ENCODE measurements around the gene MCF2L2.

The MCF2L2 gene

DNA sequence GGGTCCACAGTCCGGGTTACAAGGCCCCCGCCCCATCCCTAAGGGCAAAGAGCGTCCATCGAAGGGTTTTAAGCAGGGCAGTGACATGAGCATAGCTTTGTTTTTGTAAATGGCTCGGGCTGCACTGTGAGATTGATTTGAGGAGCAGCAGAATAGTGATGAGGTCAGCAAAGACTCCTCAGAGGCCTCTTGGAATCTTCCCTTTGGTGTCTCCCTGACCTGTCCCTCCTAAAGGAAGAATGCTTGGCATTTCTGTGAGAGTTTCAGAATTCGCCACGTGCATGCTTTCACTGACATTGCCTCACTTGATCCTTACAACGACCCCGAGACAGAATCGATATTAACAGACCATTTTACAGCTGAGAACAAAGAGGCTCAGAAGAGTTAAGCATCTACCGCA is 286.2 kb downstream of the MCF2L2 start:
- H3K9me3 ChIP-seq (replicated peaks in 1 of 11), result peaks cover 8 to 28% (median 10%) of the 10 kb centered on the region in 11 experiments; a peak in 18 of 22 replicates
- H3K9ac ChIP-seq, result no peak overlapping the region

DNA sequence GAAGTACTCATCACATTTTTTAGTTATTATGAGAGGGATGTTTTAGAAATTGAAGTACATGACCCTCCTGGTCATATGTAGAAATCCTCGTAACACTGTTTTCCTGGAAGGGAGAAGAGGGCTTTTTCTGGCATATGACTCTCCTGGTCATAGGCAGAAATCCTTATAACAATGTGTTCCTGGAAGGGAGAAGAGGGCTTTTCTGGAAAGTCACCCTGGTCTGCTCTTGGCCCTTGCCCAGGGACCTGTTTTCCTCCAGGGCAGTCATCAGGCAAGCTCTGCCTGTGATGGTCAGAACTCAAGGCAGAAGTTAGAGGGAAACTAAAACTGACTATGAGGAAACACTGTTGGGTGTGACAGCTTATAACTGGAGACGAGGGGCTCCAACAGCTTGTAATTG is 293.6 kb downstream of the MCF2L2 start:
- no peak overlapping the region for H3K4me2 ChIP-seq
- no peaks in the 10 kb centered on the region for H4K20me1 ChIP-seq
- no peak overlapping the region for H3K27ac ChIP-seq
- no peak overlapping the region for H3K9ac ChIP-seq
- no peaks in the 10 kb centered on the region for H3K27me3 ChIP-seq
- H3K4me3 ChIP-seq, result no peak overlapping the region
- TF ChIP-seq Cebpa-rat (IDR thresholded peaks at IDR 0.05), result no peak
- H3K36me3 ChIP-seq, result no peaks in the 10 kb centered on the region
- peaks cover 0 to 4% (median 0%) of the 10 kb centered on the region in 10 experiments; a peak in 1 of 20 replicates for H3K4me1 ChIP-seq
- H3K9me3 ChIP-seq (replicated peaks in 1 of 11), result peaks cover 10 to 33% (median 19%) of the 10 kb centered on the region in 11 experiments; a peak in 20 of 22 replicates

More for the DNA sequence above, 286.2 kb downstream of the MCF2L2 start:
- Histone ChIP-seq H3K27ac (no peak overlapping the region), H3K4me2 (no peak overlapping the region), H3K4me1 (peaks cover 0 to 8% (median 0%) of the 10 kb centered on the region in 10 experiments; a peak in 1 of 20 replicates), H3K36me3 (no peaks in the 10 kb centered on the region), H4K20me1 (no peaks in the 10 kb centered on the region), H3K4me3 (no peak overlapping the region), H3K27me3 (no peaks in the 10 kb centered on the region)
- no peak for TF ChIP-seq Cebpa-rat (IDR thresholded peaks at IDR 0.05)

DNA sequence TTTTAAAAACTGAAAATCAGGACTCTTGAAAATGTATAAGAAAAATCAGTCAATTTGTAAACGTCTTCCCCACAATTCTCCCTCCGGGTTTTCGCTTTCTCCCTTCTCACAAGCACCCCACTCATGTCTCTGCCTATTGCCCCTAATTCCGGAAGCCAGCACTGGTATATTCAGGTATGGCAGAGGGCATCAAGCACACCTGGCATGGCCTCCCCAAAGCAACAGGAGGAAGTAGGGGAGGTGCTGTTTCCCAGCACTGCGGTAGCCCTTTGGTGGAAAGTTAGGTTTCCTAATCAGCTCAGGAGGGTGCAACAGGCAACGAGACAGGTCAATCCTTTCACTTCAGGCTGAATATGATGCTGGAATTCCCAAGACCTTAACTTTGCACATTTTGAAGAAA is 296.0 kb downstream of the MCF2L2 start:
- 0 out of 22 replicates have a peak, but pooled peaks cover 0 to 5% (median 0%) of the 10 kb centered on the region in 11 experiments for H3K36me3 ChIP-seq
- H3K9me3 ChIP-seq (replicated peaks in 1 of 11), result peaks cover 15 to 27% (median 21%) of the 10 kb centered on the region in 11 experiments; a peak in 21 of 22 replicates
- no peak overlapping the region for H3K27ac ChIP-seq
- H4K20me1 ChIP-seq, result no peaks in the 10 kb centered on the region
- H3K27me3 ChIP-seq, result no peaks in the 10 kb centered on the region
- H3K4me1 ChIP-seq, result peaks cover 0 to 17% (median 0%) of the 10 kb centered on the region in 10 experiments; a peak in 6 of 20 replicates
- H3K4me3 ChIP-seq, result no peak overlapping the region
- no peak overlapping the region for H3K4me2 ChIP-seq
- H3K9ac ChIP-seq, result no peak overlapping the region
- no peak for TF ChIP-seq Cebpa-rat (IDR thresholded peaks at IDR 0.05)

DNA sequence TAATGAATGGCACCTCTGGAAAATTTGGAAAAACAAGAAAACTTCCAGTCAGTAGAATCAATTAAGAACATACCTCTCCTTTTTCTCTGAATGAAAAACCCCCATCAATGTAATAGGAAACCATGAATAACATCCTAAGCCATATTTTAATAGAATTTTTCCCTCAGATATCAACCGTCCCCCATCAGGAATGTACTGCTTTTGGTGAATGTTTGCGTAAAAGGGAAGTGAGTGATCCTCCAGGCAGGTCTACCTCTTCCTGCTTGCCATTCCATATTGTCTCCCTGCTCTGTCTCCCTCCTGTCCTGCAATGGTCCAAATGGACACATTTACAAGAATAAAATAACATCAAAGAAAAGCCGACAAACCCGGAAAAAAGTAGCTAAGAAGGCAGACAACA is 296.7 kb downstream of the MCF2L2 start:
- H3K4me1 ChIP-seq, result peaks cover 0 to 17% (median 0%) of the 10 kb centered on the region in 10 experiments; a peak in 6 of 20 replicates
- H3K36me3 ChIP-seq, result 0 out of 22 replicates have a peak, but pooled peaks cover 0 to 5% (median 0%) of the 10 kb centered on the region in 11 experiments
- H3K4me2 ChIP-seq, result no peak overlapping the region
- no peaks in the 10 kb centered on the region for H4K20me1 ChIP-seq
- no peak for TF ChIP-seq Cebpa-rat (IDR thresholded peaks at IDR 0.05)
- no peaks in the 10 kb centered on the region for H3K27me3 ChIP-seq
- peaks cover 15 to 27% (median 20%) of the 10 kb centered on the region in 11 experiments; a peak in 21 of 22 replicates for H3K9me3 ChIP-seq (replicated peaks in 1 of 11)
- H3K27ac ChIP-seq, result no peak overlapping the region
- H3K4me3 ChIP-seq, result no peak overlapping the region
- H3K9ac ChIP-seq, result no peak overlapping the region

DNA sequence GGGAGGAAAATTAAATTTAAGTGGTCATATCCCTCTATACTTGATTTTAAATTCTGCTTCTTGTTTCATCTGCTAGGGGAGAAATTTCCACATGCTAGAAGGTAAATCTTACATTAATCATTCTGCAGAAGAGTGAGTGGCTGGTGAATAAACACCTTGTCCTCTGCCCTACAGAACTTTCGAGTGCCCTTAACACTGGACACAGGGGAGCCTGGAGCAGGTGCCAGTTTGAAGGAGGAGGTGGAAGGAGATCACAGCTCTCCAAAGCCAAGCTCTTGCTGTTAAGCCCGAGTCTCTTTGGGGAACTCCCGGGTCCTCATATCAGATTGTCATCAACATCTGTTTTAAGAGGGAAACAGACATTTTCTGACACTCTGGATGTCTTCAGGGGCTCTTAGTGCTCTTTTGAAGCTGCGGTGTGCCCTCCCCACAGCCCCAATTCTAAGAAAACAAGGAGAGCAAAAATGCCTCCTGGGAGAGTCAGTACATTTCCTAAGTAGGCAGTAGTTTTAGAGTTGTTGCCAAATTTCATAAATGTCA is 297.2 kb downstream of the MCF2L2 start:
- 0 out of 22 replicates have a peak, but pooled peaks cover 0 to 5% (median 0%) of the 10 kb centered on the region in 11 experiments for H3K36me3 ChIP-seq
- H4K20me1 ChIP-seq, result no peaks in the 10 kb centered on the region
- no peaks in the 10 kb centered on the region for H3K27me3 ChIP-seq
- TF ChIP-seq Cebpa-rat (IDR thresholded peaks at IDR 0.05), result no peak
- H3K9me3 ChIP-seq (replicated peaks in 1 of 11), result peaks cover 15 to 27% (median 20%) of the 10 kb centered on the region in 11 experiments; a peak in 21 of 22 replicates
- no peak overlapping the region for H3K9ac ChIP-seq
- peaks cover 0 to 17% (median 0%) of the 10 kb centered on the region in 10 experiments; a peak in 6 of 20 replicates for H3K4me1 ChIP-seq
- H3K4me2 ChIP-seq, result no peak overlapping the region
- H3K27ac ChIP-seq, result no peak overlapping the region
- H3K4me3 ChIP-seq, result no peak overlapping the region

DNA sequence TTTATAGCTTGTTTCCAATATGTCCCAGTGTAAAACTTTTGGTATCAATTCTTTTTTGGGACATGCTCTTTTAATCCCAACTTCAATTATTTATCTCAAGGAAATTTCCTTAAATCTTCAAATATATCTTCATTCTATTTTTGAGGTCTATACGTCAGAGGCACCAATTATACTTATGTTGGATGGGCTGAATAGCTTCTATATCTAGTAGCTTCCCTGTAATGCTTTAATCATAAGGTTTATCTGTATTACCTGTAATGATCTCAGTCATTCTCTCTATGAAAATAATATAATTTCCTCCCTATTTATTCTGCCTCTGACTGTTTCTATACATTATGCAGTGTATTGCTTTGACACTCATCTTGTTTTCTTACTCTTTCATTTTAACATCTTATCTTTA is 299.2 kb downstream of the MCF2L2 start:
- H3K36me3 ChIP-seq, result 0 out of 22 replicates have a peak, but pooled peaks cover 0 to 5% (median 0%) of the 10 kb centered on the region in 11 experiments
- no peak for TF ChIP-seq Cebpa-rat (IDR thresholded peaks at IDR 0.05)
- no peak overlapping the region for H3K27ac ChIP-seq
- H3K4me1 ChIP-seq, result peaks cover 0 to 19% (median 0%) of the 10 kb centered on the region in 10 experiments; a peak in 7 of 20 replicates
- peaks cover 15 to 27% (median 20%) of the 10 kb centered on the region in 11 experiments; a peak in 21 of 22 replicates for H3K9me3 ChIP-seq (replicated peaks in 1 of 11)
- no peak overlapping the region for H3K4me3 ChIP-seq
- no peaks in the 10 kb centered on the region for H4K20me1 ChIP-seq
- H3K9ac ChIP-seq, result no peak overlapping the region
- H3K4me2 ChIP-seq, result no peak overlapping the region
- H3K27me3 ChIP-seq, result no peaks in the 10 kb centered on the region

DNA sequence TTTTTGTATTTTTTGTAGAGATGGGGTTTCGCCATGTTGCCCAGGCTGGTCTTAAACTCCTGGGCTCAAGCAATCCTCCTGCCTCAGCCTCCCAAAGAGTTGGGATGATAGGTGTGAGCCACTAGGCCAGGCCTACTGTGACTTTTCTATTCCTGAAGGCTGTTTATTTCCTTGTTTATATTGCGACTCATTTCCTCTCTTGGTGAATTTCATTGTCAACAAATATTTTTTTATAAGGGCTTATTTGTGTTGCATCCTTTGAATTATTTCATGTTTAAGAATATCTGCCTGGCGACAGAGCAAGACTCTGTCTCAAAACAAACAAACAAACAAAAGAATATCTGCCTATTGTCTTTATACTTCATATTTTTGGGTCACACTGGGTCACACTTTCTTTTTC is 299.7 kb downstream of the MCF2L2 start:
- no peak overlapping the region for H3K27ac ChIP-seq
- H4K20me1 ChIP-seq, result no peaks in the 10 kb centered on the region
- no peak for TF ChIP-seq Cebpa-rat (IDR thresholded peaks at IDR 0.05)
- H3K36me3 ChIP-seq, result 0 out of 22 replicates have a peak, but pooled peaks cover 0 to 5% (median 0%) of the 10 kb centered on the region in 11 experiments
- H3K4me3 ChIP-seq, result no peak overlapping the region
- H3K27me3 ChIP-seq, result no peaks in the 10 kb centered on the region
- H3K9me3 ChIP-seq (replicated peaks in 1 of 11), result peaks cover 15 to 27% (median 20%) of the 10 kb centered on the region in 11 experiments; a peak in 21 of 22 replicates
- H3K9ac ChIP-seq, result no peak overlapping the region
- H3K4me1 ChIP-seq, result peaks cover 0 to 25% (median 2%) of the 10 kb centered on the region in 10 experiments; a peak in 7 of 20 replicates
- H3K4me2 ChIP-seq, result peak overlapping the region in 2 of 11 experiments; percentile 37 to 60; a peak in 3 of 22 replicates

Data from BLaER1 treated with 17β-estradiol and CSF1 and Interleukin-3, amounts not matched to agents 10 nM and 100 nM (cell line).